ENCODE measurements around the gene ALDH9A1. TPM values are rescaled to one million over a fixed set of nuclear protein-coding genes. Genes with fewer than 3 reads are reported as not detected.
A peak's percentile ranks its signal among the peaks of the same experiment; 100 is the strongest.

ALDH9A1 gene
- total and polyA plus RNA-seq, 10 of the 15 experiments (the other 5 are each of a cell fraction or from before 2014, with no cell fraction given) = 25.7 to 106 (median 36.3) TPM

GRCh38 chr1:165630629-165631341 is 67.6 kb downstream of the ALDH9A1 start, which contains the start of gene MGST3 (continued):
- TF ChIP-seq EZH2 (IDR thresholded peaks at IDR 0.05; ENCODE audit: borderline replicate concordance, control insufficient read depth, low read depth, low read length) (no peak), E2F4 (IDR thresholded peaks at IDR 0.05; ENCODE audit: low read depth, low read length) (peak; percentile 45), ZNF687 (IDR thresholded peaks at IDR 0.05) (peak; percentile 51), BACH1 (IDR thresholded peaks at IDR 0.05; ENCODE audit: borderline replicate concordance) (peak; percentile 10; the same call in 1 of the 2 replicates), LARP7 (IDR thresholded peaks at IDR 0.05) (0 out of 2 replicates have a peak, but pooled peaks have one; percentile 17), IKZF2 (IDR thresholded peaks at IDR 0.05) (no peak), SIN3A (IDR thresholded peaks at IDR 0.05; ENCODE audit: low read depth, low read length) (peak; percentile 29; the same call in 1 of the 2 replicates), TAF1 (IDR thresholded peaks at IDR 0.05; ENCODE audit: borderline replicate concordance, low read depth, low read length) (0 out of 2 replicates have a peak, but pooled peaks have one; percentile 12), RUNX3 (IDR thresholded peaks at IDR 0.05; ENCODE audit: low read length) (peak; percentile 86), STAT1 (conservative IDR thresholded peaks at IDR 0.05) (peak; percentile 81), EGR1 (IDR thresholded peaks at IDR 0.05; ENCODE audit: borderline replicate concordance in 1 of 2, low read depth in 2 of 2, low read length in 2 of 2) (peak; percentile 28 to 97), NBN (IDR thresholded peaks at IDR 0.05) (peak; percentile 94), TCF7 (IDR thresholded peaks at IDR 0.05; ENCODE audit: borderline replicate concordance) (no peak), TCF3 (IDR thresholded peaks at IDR 0.05; ENCODE audit: borderline replicate concordance, insufficient read depth, low read depth, low read length) (0 out of 2 replicates have a peak, but pooled peaks have one; percentile 22), YY1 (IDR thresholded peaks at IDR 0.05; ENCODE audit: low read depth, low read length) (peak; percentile 63; the same call in 1 of the 2 replicates), CHD1 (IDR thresholded peaks at IDR 0.05; ENCODE audit: low read depth, low read length) (no peak), POLR2A (IDR thresholded peaks at IDR 0.05; ENCODE audit: low read depth, low read length) (peak; percentile 69), ATF7 (IDR thresholded peaks at IDR 0.05; ENCODE audit: low read depth) (peak; percentile 61), CEBPB (IDR thresholded peaks at IDR 0.05; ENCODE audit: borderline replicate concordance in 1 of 2, low read depth in 2 of 2, low read length in 2 of 2) (no peak), PAX8 (IDR thresholded peaks at IDR 0.05) (no peak), ZNF207 (IDR thresholded peaks at IDR 0.05; ENCODE audit: borderline replicate concordance) (peak; percentile 85; the same call in 1 of the 2 replicates), TARDBP (IDR thresholded peaks at IDR 0.05; ENCODE audit: borderline replicate concordance) (0 out of 2 replicates have a peak, but pooled peaks have one; percentile 24), KLF5 (IDR thresholded peaks at IDR 0.05; ENCODE audit: partially characterized antibody) (peak; percentile 82), ZBED1 (IDR thresholded peaks at IDR 0.05; ENCODE audit: borderline replicate concordance) (no peak)
- TF ChIP-seq, protein P1, sequence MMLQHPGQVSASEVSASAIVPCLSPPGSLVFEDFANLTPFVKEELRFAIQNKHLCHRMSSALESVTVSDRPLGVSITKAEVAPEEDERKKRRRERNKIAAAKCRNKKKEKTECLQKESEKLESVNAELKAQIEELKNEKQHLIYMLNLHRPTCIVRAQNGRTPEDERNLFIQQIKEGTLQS (IDR thresholded peaks at IDR 0.05; ENCODE audit: borderline replicate concordance, extremely low read depth, low read depth, low read length) = no peak

Measured in GM12878 (cell line).